GM18507 (cell line): ENCODE data around the gene RASGRP1.

Source experiments
- DNase-seq: peaks from one replicate; pipeline ENCODE4 v3.0.0; 2011; ENCODE audit warnings: low read depth; ENCODE audit not compliant: insufficient read length; ENCODE audit errors: extremely low spot score
- FAIRE-seq: peaks from 2 replicates; lab custom pipeline; 2011; peaks lifted over from hg19 to GRCh38; lab: Jason Lieb, UNC

RASGRP1 gene

DNA sequence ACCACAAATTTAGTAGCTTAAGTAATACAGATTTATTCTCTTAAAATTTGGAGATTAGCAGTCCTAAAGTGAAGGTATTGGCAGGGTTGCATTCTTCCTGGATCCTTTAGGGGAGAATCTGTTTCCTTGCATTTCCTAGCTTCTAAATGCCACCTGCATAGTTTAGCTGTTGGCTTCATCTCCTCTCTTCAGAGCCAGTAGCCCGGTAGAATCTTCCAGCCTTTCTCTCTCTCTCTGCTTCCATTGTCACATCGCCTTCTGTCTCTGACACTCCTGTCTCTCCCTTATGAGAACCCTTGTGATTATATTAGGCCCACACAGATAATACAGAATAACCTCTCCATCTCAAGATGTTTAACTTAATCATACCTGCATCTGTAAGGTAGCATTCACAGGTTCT lies 89.3 kb downstream of the RASGRP1 start:
- DNase-seq (no peak), FAIRE-seq (no peak)

DNA sequence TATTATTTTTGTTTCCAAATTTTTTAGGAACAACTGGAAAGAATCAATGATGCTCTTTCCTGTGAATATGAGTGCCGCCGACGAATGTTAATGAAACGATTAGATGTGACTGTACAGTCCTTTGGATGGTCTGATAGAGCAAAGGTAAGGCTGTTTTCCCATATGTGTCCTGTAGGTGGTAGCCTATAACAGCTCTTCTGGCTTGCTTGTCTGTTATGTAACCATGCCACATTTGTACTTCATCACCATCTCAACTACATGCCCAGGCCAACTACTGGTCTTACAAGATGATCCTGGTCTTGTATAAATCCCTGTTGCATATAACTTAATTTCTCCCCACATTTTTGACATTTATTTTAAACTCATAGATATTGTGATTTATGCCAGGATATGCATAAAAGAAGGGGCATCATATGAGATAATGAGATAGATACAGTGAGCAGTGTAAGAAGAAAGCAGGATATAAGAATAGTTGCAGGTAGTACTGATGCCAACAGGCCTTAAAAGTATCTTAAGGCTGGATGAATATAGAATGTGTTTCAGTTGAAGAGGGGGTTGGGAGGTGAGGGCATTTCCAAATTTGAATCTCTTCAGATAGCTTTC lies 90.4 kb downstream of the RASGRP1 start:
- peak; percentile 11 for DNase-seq
- peak; percentile 94 for FAIRE-seq

DNA sequence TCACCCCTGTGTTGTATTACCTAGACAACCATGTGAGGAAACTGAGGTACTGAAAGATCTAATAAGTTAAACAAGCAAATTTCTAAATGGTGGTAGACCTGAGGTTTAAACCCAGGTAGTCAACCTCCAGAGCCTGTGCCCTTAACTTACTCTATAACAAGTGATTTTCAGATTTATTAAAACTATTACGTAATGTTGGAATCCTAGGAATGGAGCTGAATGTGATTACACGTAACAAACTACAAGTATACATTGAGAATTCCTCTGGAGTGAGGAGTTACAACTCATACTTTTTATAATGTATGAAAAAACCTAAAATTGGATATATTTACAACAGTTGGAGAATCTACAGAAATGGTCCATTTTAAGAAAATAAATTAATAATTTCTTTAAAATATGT lies 92.6 kb downstream of the RASGRP1 start:
- no peak for DNase-seq
- no peak for FAIRE-seq

DNA sequence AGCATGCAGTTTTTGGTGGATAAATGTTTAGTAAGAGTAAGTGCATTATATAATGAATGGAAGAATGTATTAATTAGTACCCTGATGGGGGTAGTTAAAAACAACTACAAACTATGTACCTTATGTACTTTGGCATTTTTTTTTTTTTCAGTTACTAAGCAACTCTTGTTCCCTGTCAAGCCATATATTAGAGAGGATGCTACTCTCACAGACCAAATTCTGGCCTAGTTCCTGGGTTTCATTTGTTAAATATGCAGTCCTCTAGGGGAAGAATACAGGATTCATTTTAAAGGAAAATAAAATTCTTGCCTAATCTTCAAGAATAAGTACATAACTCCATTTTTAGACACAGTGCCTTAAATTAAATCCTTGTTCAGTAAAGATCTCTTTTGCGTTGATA lies 93.8 kb downstream of the RASGRP1 start:
- DNase-seq = no peak

DNA sequence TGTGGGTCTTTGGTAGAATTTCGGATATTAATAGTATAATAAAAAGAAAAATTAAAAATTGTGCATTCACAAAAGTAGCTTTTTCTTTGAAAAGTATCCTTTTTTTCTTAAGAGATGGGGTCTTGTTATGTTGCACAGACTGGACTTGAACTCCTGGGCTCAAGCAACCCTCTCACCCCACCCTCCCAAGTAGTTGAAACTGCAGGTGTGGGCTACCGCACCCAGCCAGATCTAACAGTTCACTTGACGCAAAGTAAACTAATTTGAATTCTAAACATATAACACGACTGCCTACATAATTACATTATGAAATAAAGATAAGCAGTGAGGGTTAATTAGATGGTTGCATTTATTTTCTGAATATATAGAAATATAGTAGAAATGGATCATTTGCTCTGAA lies 99.9 kb downstream of the RASGRP1 start:
- FAIRE-seq (no peak), DNase-seq (no peak)

More for the DNA sequence above, 93.8 kb downstream of the RASGRP1 start:
- FAIRE-seq = no peak

DNA sequence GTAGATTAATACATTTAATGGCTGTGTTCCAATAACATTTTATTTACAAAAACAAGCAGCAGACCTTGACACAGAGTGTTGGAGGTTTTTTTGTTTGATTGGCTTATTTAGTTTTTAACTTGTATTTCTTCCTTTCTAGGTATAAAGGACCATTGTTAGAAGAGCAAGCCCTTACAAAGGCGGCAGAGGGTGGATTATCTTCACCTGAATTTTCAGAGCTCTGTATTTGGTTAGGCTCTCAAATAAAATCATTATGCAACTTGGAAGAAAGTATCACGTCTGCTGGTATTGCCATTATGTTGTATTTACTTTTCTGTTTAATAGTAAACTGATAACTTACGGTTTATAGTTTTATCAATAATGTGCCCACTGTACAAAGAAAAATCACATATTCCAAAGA lies 100.7 kb downstream of the RASGRP1 start:
- FAIRE-seq (no peak), DNase-seq (no peak)

DNA sequence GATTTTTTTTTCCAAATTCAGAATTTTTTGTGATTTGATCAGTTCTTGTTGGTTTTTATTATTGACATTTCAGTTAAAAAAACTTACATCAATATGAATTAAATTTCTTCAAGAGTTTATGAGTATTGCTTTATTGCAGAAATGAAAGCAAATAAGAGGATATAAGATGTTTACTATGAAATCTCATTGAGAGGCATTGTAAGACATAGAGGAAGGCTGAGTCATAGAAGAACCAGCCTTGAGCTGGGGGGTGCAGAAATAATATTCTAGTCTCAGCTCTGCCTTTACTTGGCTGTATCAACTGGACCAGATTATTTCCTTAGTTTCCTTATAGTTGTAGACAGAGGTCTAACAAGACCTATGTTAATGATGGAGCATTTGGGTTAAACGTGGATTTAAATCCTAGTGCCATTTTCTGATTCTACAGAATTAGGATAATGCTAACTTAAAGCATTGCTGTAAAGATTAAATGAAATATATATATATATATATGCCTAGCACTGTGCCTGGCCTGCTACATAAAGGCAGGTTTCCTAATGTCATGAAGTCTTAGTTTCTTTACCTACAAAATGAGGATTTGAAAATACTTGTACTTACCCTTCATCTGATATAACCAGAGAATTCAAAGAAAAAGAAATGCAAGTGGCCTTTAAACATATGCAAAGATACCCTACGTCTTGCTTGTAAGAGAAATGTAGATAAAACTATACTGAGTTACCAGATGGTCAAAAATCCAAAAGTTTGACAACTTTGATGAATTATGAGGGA lies 103.4 kb downstream of the RASGRP1 start:
- no peak for DNase-seq
- FAIRE-seq = peak; percentile 9

DNA sequence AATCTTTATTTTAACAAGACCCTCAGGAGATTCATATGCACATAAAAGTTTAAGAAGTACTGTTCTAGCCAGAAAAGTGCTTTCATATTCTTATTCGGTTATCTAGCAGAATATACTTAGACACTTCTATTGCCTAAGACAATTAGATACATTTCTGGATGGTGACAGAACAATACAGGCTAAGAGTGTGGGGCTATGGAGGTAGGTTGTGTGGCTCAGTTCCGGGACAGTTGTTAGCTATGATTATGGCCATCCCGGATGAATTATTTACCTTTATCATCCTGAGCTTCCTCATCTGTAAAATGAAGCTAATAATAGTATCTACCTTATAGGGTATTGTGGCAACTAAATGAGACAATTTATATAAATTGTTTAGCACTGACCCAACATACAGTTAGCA lies 104.1 kb downstream of the RASGRP1 start:
- DNase-seq (no peak), FAIRE-seq (no peak)

DNA sequence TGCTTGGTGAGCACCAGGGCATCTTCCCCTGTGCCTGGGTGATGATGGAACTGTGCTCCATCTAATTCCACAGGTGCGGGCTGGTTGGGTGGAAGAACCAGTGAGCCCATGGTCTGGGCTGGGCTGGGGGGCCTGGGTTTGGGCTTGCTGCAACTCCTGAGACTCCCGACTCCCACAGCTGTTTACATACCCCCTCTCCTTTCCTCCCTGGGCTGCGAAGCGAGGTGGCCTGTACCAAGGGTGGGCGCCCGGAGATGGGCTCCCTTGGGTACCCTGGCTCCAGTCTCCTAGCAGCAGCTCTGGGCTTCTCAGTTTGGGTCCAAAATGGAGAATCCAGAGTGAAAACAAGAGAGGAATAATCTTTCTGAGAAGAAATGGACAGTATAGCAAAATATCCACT lies 105.1 kb downstream of the RASGRP1 start:
- FAIRE-seq = no peak
- no peak for DNase-seq

DNA sequence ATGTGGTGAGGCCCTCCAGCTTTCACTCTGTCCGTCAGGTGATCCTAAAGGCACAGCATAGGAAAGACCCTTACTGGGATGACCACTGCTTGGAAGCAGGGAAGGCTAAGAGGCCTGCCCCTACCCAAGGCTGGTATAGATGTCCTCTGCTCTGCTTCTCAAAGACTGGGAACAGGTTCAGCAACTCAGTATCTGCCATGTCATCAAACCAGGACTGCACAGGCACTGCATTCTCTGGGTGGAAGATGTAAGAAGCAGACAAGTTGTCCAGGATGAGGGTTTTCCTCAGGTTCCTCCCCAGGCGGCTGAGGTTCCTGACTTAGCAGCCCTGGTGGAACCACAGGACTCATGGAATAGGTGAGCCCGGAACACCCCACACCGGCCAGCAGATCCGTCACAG lies 106.0 kb downstream of the RASGRP1 start:
- no peak for FAIRE-seq
- no peak for DNase-seq

DNA sequence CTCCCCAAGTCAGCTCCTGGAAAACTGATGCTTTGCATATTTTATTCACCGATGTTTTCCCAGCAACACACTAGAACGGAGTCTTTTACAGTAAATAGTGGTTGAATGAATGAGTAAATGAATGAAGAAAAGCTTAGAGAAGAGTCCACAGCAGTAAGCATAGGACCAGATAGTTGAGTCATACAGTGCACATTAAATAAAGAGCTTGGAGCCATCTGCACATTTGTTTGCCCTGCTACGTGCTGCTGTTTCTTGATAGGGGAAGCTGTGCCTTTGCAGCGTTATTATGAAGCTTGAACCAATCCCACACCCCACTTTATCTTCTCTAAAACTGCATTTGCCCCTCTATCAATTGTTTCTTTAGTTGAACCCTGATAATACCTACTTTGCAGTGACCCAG lies 109.5 kb downstream of the RASGRP1 start:
- no peak for FAIRE-seq
- DNase-seq = no peak

DNA sequence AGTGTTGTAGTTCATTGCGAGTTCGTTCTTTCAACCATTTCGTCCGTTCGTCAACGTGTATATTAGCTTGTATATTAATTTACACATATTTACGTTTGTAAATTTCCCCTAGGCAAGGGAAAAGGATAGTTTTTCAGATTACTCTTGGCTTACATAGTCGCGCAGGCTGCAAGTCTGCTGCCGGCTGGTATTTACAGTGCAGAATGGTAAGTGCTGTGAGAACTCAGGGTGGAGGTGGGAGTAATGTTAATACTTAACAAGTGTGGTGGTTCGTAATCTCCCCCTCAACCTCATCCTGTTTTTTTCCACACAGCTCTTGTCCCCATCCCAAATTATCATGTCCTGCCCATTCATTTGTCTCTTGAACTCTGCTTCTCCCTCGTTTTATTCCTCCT lies 109.9 kb downstream of the RASGRP1 start:
- DNase-seq = no peak
- no peak for FAIRE-seq

DNA sequence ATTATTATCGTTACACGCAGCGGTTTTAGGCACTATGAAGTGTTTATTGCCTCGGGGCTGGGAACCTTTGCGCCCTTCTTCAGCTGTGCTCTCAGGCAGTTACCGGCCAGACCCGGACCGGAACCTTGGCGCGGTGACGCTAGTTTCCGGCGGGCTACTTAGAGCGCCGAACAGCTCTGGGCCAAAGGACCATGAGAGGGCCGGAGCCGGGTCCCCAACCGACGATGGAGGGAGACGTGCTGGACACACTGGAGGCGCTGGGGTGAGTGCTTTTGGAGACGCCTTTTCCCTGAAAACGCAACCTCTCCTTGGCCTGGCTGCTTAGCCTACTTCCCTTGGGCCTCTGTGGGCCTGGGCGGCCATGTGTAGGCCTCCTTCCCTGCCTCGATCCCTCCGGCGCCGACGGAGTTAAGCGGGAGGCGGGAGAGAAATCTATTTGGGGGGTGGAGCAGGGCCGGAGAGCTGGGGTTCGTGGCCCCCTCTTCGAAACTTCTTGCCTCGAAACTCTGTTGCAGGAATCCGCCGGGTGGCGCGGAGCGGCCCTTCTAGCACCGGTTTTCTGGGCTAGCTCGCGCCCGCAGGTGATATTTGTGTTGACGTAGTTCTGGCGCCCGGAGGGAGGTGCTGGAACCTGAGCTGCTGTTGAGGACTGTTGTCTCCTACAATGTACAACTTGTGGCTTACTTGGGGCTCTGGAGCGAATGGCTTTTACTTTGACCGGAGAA lies 110.5 kb downstream of the RASGRP1 start, which contains the start of gene FAM98B:
FAM98B (plus strand) TSS at position 157 of the 725 bp plus-strand sequence; CDS start at position 192, 35 bp downstream.
- DNase-seq (peak; percentile 70), FAIRE-seq (peak; percentile 77)

DNA sequence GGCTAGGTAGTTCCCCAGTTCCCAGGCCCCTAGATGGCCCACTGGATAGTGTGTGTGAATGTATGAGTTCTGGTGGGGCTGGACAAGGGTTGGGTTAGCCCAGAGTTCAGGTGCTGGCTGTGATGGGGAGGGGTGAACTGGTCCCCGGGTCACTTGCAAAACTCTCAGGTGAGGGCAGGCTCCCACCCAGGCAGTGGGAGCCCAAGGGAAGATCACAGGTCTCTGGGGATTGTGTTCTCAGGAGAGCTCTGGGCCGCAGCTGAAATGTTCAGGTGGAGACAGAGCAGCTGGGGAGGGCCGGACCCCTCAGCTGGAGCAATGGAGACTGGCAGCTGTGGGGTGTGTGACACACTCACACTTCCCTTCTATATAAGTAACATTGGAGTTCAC lies 123.5 kb downstream of the RASGRP1 start:
- FAIRE-seq (no peak), DNase-seq (no peak)

DNA sequence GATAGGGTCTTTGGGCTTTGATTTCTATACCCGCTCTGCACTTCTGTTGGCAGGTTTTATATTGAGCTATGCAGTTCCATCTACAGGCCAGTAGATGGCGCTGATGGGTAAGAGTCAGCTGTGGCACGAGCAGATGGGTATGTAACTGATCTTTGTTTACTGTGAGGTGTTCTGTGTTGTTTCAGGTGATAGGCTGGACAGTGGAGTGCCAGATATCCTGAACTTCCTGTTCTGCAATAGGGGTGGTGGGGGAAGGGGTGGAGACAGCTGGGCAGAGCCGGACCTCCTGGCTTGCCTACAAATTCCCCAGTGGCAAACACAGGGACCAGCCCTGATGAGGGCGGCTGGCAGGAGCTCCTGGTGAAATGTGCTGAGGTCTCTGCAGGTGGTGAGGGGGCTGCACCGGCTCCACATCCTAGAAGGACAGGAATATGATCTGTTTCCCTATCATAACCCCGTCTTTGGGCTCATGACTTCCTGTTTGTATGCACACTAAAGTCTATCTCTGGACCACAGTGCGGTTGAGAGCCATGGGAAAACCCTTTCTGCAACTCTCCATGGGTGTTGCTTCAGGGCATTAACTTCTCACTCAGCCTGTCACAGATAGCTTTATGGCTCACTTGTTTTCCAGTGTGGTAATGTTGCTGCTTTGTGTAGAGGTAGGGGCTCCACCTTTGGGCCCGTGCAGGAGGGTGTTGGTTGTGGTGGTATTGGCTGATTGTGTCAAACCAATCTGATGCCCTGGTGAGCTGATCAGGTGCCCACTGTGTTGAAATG lies 124.1 kb downstream of the RASGRP1 start:
- FAIRE-seq = peak; percentile 95
- peak; percentile 26 for DNase-seq
